Measurements from ENCODE around the gene DUSP18. TPM values are rescaled to one million over a fixed set of nuclear protein-coding genes. Genes with fewer than 3 reads are reported as not detected.
"Not testable (repeated sequence)": the region's sequence is repeated elsewhere in the genome, so short reads cannot be mapped to it uniquely, and the experiment has no call there.

Gene DUSP18
- total RNA-seq, 2 donors from 2014 or later = 7.3 to 7.6 TPM

GRCh38 chr22:30627471-30627870, 40.2 kb downstream of the DUSP18 start:
- no peaks in the 10 kb centered on the region for H3K4me1 Mint-ChIP-seq

GRCh38 chr22:30626413-30626812, 41.3 kb downstream of the DUSP18 start:
- H3K4me1 ChIP-seq (ENCODE audit: control insufficient read depth, insufficient read depth, low read length) = no peaks in the 10 kb centered on the region
- H3K4me1 Mint-ChIP-seq = no peaks in the 10 kb centered on the region
- DNase-seq = no peak
- no peaks in the 10 kb centered on the region for H3K27me3 ChIP-seq (ENCODE audit: control insufficient read depth, insufficient read depth, low read length, poor library complexity, severe bottlenecking)
- H3K27me3 Mint-ChIP-seq (ENCODE audit: insufficient read depth) = no peaks in the 10 kb centered on the region
- H3K4me3 Mint-ChIP-seq = no peak overlapping the region
- peaks cover 30% of the 10 kb centered on the region for H3K36me3 Mint-ChIP-seq (ENCODE audit: low read depth)
- no peak overlapping the region for H3K4me3 ChIP-seq (ENCODE audit: low read length)
- peaks cover 7% of the 10 kb centered on the region for H3K36me3 ChIP-seq (ENCODE audit: control insufficient read depth, insufficient read depth, low read length)
- peaks cover 9% of the 10 kb centered on the region for H3K9me3 Mint-ChIP-seq
- no peak overlapping the region for H3K27ac Mint-ChIP-seq
- no peak overlapping the region for H3K27ac ChIP-seq (ENCODE audit: low read depth, low read length)
- peak; percentile 57 for TF ChIP-seq CTCF (conservative IDR thresholded peaks at IDR 0.05)
- WGBS, 2 experiments (ENCODE audit: insufficient coverage in 1 of 2, insufficient read length in 1 of 2) = 92 to 94% methylated on average over 4 to 5 of the region's 5 CpGs
- H3K9ac ChIP-seq (ENCODE audit: extremely low read depth, low read length, poor library complexity, severe bottlenecking) = no peak overlapping the region
- no peaks in the 10 kb centered on the region for H3K9me3 ChIP-seq (ENCODE audit: control insufficient read depth, low read length)

More at GRCh38 chr22:30627471-30627870, 40.2 kb downstream of the DUSP18 start:
- Histone ChIP-seq H3K27me3 (ENCODE audit: control insufficient read depth, insufficient read depth, low read length, poor library complexity, severe bottlenecking) (no peaks in the 10 kb centered on the region), H3K4me1 (ENCODE audit: control insufficient read depth, insufficient read depth, low read length) (no peaks in the 10 kb centered on the region), H3K36me3 (ENCODE audit: control insufficient read depth, insufficient read depth, low read length) (peaks cover 7% of the 10 kb centered on the region), H3K4me3 (ENCODE audit: low read length) (no peak overlapping the region), H3K27ac (ENCODE audit: low read depth, low read length) (no peak overlapping the region), H3K9ac (ENCODE audit: extremely low read depth, low read length, poor library complexity, severe bottlenecking) (no peak overlapping the region), H3K9me3 (ENCODE audit: control insufficient read depth, low read length) (no peaks in the 10 kb centered on the region)
- WGBS, 2 experiments (ENCODE audit: insufficient coverage in 1 of 2, insufficient read length in 1 of 2) = 95 to 97% methylated on average over 4 to 5 of the region's 5 CpGs
- no peak for TF ChIP-seq CTCF (conservative IDR thresholded peaks at IDR 0.05)
- no peak for DNase-seq
- Mint-ChIP-seq H3K9me3 (peaks cover 11% of the 10 kb centered on the region), H3K4me3 (no peak overlapping the region), H3K27me3 (ENCODE audit: insufficient read depth) (no peaks in the 10 kb centered on the region), H3K27ac (no peak overlapping the region), H3K36me3 (ENCODE audit: low read depth) (peaks cover 22% of the 10 kb centered on the region)

- peaks cover 47% of the 10 kb centered on the region for H3K36me3 ChIP-seq (ENCODE audit: control insufficient read depth, insufficient read depth, low read length)
- not testable (repeated sequence) for H3K9me3 Mint-ChIP-seq; H3K9ac ChIP-seq (ENCODE audit: extremely low read depth, low read length, poor library complexity, severe bottlenecking); H3K4me1 Mint-ChIP-seq; H3K27ac ChIP-seq (ENCODE audit: low read depth, low read length); H3K27me3 ChIP-seq (ENCODE audit: control insufficient read depth, insufficient read depth, low read length, poor library complexity, severe bottlenecking); H3K9me3 ChIP-seq (ENCODE audit: control insufficient read depth, low read length); DNase-seq; H3K27ac Mint-ChIP-seq; H3K4me3 ChIP-seq (ENCODE audit: low read length); H3K4me3 Mint-ChIP-seq; H3K27me3 Mint-ChIP-seq (ENCODE audit: insufficient read depth); H3K4me1 ChIP-seq (ENCODE audit: control insufficient read depth, insufficient read depth, low read length)
- H3K36me3 Mint-ChIP-seq (ENCODE audit: low read depth) = peaks cover 72% of the 10 kb centered on the region
- WGBS, 2 experiments (ENCODE audit: insufficient coverage in 1 of 2, insufficient read length in 1 of 2) = 94 to 100% methylated on average over 2 to 6 of the region's 6 CpGs
Measured at GRCh38 chr22:30619909-30620308, 47.8 kb downstream of the DUSP18 start.

GRCh38 chr22:30617819-30618218, 49.9 kb downstream of the DUSP18 start:
- DNase-seq = no peak
- Mint-ChIP-seq H3K36me3 (ENCODE audit: low read depth) (peaks cover 76% of the 10 kb centered on the region), H3K9me3 (no peaks in the 10 kb centered on the region), H3K27ac (no peak overlapping the region), H3K4me1 (no peaks in the 10 kb centered on the region), H3K4me3 (no peak overlapping the region), H3K27me3 (ENCODE audit: insufficient read depth) (no peaks in the 10 kb centered on the region)
- Histone ChIP-seq H3K36me3 (ENCODE audit: control insufficient read depth, insufficient read depth, low read length) (peaks cover 45% of the 10 kb centered on the region), H3K27me3 (ENCODE audit: control insufficient read depth, insufficient read depth, low read length, poor library complexity, severe bottlenecking) (no peaks in the 10 kb centered on the region), H3K4me1 (ENCODE audit: control insufficient read depth, insufficient read depth, low read length) (no peaks in the 10 kb centered on the region), H3K27ac (ENCODE audit: low read depth, low read length) (no peak overlapping the region), H3K4me3 (ENCODE audit: low read length) (no peak overlapping the region), H3K9ac (ENCODE audit: extremely low read depth, low read length, poor library complexity, severe bottlenecking) (no peak overlapping the region), H3K9me3 (ENCODE audit: control insufficient read depth, low read length) (no peaks in the 10 kb centered on the region)
- 86 to 98% methylated on average over 3 to 6 of the region's 6 CpGs for WGBS, 2 experiments (ENCODE audit: insufficient coverage in 1 of 2, insufficient read length in 1 of 2)
- no peak for TF ChIP-seq CTCF (conservative IDR thresholded peaks at IDR 0.05)

Data from endodermal cell (in vitro differentiated cells).